Hematopoietic multipotent progenitor cell (in vitro differentiated cells): ENCODE measurements around the gene NUAK2. TPM values are rescaled to one million over a fixed set of nuclear protein-coding genes. Genes with fewer than 3 reads are reported as not detected.

Experiments used
- DNase-seq, 3 donors: peaks; one replicate each; pipeline ENCODE4 v3.0.0-alpha.2; 2011 to 2015; ENCODE audit warnings: low read depth in 2 of 3, low spot score in 2 of 3
- total RNA-seq: library from RNA; depleted of rRNA; stranded (reverse); fragments of >200 nt; gene quantifications from one replicate; pipeline ENCODE4 v1.2.3, GENCODE V29; 2012

The NUAK2 gene
- total RNA-seq, 1 donor, result 1.3 TPM

GRCh38 chr1:205279986-205280385, 41.6 kb downstream of the NUAK2 start:
- DNase-seq, result no peak

DNA sequence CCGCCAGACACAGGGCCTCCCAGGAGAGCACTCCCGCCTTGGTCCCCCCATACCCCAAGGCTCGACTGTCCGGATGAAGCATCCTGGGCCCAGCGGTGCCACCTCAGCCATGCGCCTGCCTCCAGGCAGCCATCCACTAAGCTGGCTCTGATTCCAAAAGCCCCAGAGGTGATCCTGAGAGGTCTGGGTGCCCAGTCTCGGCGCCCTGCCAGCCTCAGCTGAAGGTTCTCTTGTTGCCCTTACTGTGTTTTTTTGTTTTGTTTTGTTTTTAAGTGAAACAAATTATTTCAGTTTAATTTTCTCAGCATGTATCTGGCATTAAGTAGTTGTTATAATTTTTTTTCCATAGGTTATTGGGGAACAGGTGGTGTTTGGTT, 44.9 kb downstream of the NUAK2 start:
- DNase-seq, result no peak

DNA sequence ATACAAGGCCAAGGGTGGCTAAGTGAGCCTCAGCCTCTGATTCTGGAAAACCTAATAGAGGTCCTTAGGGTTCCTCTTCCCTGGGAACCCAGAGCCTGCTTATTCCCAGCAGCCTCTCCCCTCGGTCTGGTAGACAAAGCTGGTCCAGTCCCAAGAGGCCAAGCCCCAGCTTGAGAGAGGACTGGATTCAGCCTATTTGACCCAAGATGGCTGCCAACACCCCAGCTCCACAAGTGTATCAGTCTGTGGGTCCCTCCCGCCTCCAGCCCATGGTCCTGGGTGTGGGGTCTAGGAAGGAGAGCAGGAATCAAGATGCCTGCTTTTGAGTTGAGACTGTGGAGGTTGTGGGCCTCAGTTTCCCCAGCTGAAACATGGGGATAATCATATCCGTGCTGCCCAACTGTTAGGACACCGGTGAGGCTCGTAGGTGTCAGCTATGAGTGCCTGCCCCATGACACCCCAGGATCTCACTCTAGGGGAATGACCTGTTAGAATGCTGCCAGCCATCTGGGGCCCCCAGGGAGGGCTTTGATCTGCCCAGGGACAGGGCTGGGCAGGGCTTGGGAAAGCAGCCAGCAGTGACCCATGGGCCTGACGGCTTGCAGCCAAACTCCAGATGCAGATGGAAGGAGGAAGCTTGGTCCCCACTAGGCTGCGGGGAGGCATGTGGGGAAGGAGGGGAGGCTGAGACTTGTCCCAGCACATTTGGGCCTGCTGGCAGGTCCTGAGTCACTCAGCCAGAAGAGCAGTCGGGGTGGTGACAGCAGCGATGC, 45.4 kb downstream of the NUAK2 start:
- no peak for DNase-seq

GRCh38 chr1:205275133-205275532, 46.4 kb downstream of the NUAK2 start:
- DNase-seq, result no peak

GRCh38 chr1:205274041-205274691, 47.4 kb downstream of the NUAK2 start:
- no peak for DNase-seq

DNA sequence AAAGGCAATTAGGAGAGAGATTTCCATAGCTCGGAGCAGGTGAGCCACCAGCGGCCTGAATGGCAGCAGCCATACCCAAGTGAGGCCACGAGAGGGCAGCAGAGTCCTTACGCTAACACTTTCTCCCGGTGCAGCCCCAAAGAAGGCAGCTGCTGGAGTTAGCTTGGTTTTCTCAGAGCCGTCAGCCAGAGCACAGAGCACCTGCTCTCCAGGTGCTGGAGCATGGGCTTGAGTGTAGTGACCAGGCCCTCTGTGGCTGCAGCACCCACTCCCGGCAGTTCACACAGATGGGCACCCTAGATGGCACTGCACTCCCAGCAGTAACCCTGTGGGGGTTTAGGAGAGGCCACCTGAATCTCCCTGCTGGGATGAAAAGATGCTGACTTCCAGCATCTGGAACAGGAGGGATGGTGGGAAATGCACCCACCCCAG, 48.0 kb downstream of the NUAK2 start:
- peak; percentile 64 to 82 (median 73) for DNase-seq

DNA sequence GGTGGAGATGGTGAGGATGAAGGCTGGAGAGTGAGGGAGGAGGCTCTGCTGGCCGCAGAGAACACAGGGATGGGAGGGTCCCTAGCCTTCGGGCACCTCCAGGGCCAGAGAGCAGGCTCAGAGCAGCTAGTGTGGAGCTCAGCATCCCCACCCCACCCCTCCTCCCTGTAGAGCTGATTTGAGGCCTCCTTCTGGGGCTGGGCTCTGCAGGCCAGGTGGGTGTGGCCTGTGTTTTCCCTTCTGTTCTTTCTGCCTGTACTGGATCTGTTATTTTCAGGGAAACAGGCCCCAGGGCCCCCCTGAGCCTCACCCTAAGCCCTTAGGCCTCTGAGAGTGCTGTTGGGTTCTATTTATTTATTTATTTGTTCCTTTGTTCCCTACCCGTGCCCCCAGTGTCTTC, 49.0 kb downstream of the NUAK2 start:
- DNase-seq, result no peak

DNA sequence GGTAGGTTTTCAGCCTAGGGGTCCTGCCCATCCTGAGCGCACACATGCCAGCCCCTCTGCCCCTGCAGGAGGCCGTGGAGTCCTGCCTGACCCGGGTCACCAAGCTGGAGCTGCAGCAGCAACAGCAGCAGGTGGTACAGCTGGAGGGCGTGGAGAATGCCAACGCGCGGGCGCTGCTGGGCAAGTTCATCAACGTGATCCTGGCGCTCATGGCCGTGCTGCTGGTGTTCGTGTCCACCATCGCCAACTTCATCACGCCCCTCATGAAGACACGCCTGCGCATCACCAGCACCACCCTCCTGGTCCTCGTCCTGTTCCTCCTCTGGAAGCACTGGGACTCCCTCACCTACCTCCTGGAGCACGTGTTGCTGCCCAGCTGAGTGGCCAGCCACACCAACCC, 49.8 kb downstream of the NUAK2 start:
- DNase-seq, result no peak

DNA sequence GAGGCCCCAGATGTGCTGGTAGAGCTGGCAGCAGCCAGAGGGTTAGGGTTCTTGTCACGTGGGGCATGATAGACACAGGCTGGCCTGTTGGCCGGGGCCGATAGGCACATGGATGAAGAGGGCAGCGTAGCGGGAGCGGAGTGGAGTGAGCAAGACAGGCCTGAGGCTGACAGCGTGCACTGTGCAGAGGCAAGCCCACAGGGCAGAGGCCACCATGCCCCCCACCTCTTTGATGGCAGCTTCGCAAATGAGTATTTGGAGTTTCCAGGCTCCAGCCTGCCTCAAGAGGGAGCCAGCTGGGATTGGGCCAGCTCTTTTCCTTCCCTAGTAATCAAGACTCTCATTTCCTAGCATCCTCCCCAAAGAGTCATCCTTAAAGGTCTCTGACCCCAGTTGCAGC, 50.3 kb downstream of the NUAK2 start:
- no peak for DNase-seq

DNA sequence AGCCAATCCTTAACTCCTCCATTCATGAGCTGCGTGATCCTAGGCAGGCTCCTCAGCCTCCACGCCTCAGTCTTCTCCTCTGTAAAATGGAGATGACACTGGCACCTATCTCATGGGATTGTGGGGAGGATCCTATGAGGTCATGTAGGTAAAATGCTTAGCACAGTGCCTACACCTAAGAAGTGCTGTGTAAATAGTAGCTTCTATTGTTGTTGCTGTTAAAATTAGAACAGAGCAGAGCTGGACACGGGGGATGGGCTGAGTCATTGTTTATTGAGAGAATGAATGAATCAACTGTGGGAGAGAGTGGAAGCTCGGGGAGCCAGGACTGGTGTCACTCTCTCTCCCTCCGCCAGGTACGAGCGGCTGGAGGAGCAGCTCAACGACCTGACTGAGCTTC, 50.8 kb downstream of the NUAK2 start:
- no peak for DNase-seq

GRCh38 chr1:205270271-205270670, 51.3 kb downstream of the NUAK2 start:
- DNase-seq, result no peak

DNA sequence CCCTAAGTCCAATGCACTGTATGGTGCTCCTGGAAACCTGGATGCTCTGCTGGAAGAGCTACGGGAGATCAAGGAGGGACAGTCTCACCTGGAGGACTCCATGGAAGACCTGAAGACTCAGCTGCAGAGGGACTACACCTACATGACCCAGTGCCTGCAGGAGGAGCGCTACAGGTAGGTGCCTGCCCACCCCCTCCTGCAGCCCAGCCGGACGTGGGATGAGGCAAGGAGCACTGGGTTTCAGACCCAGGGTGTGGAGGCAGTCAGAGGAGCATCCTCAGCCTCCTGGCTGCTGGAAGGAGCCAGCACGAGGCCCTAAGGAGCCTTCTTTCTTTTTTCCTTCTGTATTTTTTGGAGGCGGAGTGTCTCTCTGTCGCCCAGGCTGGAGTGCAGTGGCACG, 51.8 kb downstream of the NUAK2 start:
- DNase-seq, result no peak

- no peak for DNase-seq
Observed at GRCh38 chr1:205268846-205269680, 52.5 kb downstream of the NUAK2 start.

DNA sequence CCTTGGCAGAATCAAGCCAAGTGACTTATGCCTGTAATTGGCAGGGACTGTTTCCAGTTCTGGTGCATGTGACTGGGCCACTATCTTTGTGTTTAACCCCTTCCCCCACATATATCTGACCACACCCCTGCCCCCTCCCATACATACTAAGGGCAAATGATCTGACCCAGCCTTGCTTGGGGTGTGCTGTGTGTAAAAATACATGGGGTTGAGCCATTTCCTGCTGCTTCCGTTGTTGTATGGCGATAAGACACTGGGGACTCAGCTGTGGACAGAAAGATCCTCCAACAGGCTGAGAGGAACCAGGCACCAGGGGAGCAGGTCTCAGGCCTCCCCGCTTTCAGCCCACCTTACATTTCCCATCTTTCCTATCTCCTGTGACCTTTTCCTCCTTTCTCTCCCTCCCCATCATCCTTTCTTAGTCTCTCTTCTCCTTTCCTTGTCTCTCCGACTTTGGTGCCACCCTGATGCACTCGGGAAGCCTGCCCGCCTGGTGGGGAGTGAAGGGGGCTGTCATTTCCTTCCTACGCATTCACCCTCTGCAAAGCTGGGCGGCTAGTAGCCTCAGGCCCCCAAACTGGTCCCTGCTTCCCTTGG, 54.1 kb downstream of the NUAK2 start:
- DNase-seq, result no peak

DNA sequence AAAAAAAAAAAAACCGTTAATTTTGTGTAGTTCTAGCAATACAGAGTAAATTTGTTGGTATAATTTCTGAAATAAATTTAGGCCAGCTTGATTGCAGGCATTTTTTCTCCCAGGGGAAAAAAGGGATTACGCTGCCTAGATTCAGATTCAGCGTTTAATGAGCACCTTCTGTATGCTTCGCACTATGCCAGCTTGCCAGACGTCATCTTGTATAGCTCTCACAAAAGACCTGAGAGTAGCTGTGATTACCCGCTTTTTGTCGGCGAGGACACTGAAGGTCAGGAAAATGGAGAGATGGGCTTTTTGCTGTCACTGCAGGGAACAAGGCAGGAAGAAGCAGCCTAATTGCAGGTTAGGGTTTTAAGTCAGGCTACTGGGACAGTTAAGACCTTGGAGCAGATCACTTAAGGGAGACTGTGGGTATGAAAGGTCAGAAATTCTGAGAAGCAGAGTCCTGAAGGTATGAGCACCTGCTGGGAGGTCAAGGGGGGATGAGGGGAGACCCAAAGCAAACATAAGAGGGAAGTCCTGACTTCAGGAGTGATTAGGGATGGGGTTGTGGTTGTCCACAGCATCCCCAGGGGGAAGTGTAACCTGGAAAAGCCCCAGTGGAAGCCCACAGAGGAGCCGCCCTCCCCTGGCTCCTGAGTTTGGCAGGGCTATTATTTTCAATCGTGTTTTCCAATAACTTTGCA, 54.8 kb downstream of the NUAK2 start:
- no peak for DNase-seq

DNA sequence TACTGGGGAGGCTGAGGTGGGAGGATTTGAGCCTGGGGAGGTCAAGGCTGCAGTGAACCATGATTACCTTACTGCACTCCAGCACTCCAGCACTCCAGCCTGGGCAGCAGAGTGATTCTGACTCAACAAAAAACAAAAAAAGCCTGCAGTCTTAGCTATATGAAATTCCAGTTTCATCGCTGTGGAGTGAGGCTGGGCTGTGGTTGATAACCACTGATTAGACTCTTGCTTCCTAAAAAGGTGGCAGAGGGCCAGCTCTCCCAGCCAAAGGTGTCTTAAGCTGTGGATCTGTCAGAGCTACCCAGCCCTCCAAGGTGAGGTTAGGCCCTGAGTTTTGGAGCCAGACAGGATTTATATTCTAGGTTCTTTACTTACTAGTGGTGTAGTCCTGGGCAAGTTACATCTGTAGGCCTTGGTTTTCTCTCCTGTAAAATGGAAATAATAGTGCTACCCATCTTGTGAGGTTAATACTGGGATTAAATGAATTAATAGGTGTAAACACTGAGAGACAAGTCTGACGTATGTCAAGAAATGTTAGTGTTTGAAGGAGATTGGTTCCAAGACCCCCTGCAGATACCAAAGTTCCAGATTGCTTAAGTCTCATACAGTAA, 57.9 kb downstream of the NUAK2 start:
- no peak for DNase-seq

DNA sequence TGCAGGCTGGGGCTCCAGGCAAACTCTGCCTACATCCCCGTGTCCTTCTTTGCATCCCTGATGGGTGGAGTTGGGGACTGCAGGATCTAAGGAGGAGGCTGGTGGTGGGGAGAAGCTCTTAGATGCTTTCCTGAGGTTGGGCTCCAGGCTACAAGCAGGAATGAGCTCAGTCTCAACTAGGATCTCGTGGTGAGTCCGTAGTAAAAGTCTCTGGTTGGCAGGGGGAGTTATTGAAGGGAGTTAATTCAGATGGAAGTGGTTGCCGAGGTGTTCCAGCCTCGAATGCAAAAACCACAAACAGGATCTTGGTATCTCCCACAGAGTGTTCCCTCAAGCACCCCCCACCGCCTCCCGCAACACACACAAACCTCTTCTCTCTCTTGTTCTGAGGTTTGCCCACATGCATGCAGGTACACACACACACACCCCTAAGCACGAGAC, 58.8 kb downstream of the NUAK2 start:
- no peak for DNase-seq

- peak in 1 of 3 donors; percentile 29 for DNase-seq
Observed at GRCh38 chr1:205261946-205262691, 59.4 kb downstream of the NUAK2 start.
